Neural progenitor cell (in vitro differentiated cells): ENCODE data around the gene KIR2DL3.
"Not testable (repeated sequence)": the region's sequence is repeated elsewhere in the genome, so short reads cannot be mapped to it uniquely, and the experiment has no call there.

Experiments used
- CTCF ChIP-seq: fragments of 200-600 bp; sonication (generic); IDR thresholded peaks from 2 replicates; pipeline ENCODE4 v1.5.1; 2017; ENCODE audit warnings: antibody characterized with exemption, mild to moderate bottlenecking
- EZH2 ChIP-seq: fragments of 200-600 bp; sonication (generic); IDR thresholded peaks from 2 replicates; pipeline ENCODE4 v1.6.1; 2017; ENCODE audit warnings: antibody characterized with exemption, mild to moderate bottlenecking, moderate library complexity

- TF ChIP-seq CTCF, EZH2: not testable (repeated sequence)
These were observed 37.5 kb downstream of the KIR2DL3 start for GRCh38 chr19:54775830-54776229.
